ENCODE data around the gene IFT81.

DNA sequence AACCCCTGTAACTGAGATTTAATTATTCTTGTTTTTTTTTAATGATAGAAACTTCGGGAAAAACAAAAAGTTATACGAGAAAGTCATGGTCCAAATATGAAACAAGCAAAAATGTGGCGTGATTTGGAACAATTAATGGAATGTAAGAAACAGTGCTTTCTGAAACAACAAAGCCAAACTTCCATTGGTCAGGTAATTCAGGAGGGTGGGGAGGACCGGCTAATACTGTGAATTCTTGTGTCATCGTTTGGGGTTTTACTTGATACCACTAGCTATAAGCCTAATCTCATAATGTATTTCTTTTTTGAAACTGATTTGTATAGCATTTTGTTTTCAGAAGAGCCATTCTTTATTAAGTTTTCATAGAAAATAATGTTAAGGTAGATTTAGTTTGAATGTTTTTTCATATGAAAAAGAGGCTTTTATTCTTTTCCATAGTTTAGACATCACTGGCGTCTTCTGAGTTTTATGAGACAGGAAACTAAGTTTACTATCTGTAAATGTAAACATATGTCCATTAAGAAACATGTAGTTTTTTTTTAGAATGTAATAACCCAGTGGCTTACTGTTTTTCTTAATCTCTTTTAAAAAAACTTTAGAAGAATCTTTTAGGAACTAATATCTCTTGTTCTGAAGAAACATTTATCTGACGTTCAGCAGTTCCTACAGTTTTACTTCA, 94.0 kb downstream of the IFT81 start:
- no peak for TF ChIP-seq PHF8 (IDR thresholded peaks at IDR 0.05; ENCODE audit: borderline replicate concordance, low read depth)
- no peak for TF ChIP-seq POLR2A (IDR thresholded peaks at IDR 0.05; ENCODE audit: low read length)
- TF ChIP-seq, protein P1, sequence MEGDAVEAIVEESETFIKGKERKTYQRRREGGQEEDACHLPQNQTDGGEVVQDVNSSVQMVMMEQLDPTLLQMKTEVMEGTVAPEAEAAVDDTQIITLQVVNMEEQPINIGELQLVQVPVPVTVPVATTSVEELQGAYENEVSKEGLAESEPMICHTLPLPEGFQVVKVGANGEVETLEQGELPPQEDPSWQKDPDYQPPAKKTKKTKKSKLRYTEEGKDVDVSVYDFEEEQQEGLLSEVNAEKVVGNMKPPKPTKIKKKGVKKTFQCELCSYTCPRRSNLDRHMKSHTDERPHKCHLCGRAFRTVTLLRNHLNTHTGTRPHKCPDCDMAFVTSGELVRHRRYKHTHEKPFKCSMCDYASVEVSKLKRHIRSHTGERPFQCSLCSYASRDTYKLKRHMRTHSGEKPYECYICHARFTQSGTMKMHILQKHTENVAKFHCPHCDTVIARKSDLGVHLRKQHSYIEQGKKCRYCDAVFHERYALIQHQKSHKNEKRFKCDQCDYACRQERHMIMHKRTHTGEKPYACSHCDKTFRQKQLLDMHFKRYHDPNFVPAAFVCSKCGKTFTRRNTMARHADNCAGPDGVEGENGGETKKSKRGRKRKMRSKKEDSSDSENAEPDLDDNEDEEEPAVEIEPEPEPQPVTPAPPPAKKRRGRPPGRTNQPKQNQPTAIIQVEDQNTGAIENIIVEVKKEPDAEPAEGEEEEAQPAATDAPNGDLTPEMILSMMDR (IDR thresholded peaks at IDR 0.05) = no peak
